HS-5 (cell line): ENCODE measurements around the gene CENPL.

Source experiments
- DNase-seq: peaks from one replicate; pipeline ENCODE4 v3.0.0-alpha.2; 2012; ENCODE audit warnings: low read depth

The CENPL gene

DNA sequence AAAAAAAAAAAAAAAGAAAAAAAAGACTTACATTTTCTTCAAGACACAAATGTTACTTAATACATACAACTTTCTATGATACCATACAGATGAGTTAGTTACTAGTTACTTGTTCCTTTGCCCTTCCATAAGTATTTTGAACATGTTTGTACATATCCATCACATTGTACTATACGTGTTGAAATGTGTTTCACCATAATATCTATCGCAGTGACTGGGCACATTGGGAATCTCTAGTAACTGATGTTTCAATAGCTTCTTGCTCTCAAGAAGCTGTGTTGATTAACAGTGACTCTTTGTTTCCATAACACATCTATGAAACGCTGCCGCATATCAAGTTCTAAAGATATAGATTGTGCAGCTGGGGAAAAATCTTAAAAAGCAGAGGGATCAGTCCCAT, 67.0 kb downstream of the CENPL start:
- no peak for DNase-seq

DNA sequence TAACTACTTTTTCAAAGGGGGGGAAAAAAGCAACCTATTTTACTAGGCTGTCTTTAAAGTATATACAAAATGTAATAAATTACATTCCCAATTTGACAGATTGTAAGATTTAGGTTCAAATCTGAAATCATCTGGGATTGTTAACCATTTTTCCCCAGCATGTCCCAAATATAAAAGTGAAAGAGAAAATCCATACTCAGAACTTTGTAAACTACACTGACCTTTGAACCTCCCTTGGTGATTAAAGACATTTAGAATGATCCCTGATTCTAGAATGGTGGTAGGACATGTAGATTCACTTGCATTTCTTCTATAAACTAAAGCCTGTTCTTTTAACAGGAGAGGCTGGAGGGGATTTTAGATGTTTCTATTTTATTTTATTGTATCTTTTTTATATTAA, 70.9 kb downstream of the CENPL start:
- no peak for DNase-seq
